GM18873 (cell line): ENCODE measurements around the gene SERTAD1.
"Not testable (repeated sequence)": the region's sequence is repeated elsewhere in the genome, so short reads cannot be mapped to it uniquely, and the experiment has no call there.

Experiments
- ATAC-seq: cut with Tn5 transposase; IDR thresholded peaks from one replicate; pipeline ENCODE4 v1.9.1; 2021; ENCODE audit warnings: mild to moderate bottlenecking, moderate library complexity, moderate number of reproducible peaks; ENCODE audit not compliant: unreplicated experiment, low FRiP score

The SERTAD1 gene

GRCh38 chr19:40425450-40426287 is at the start of gene SERTAD1:
Gene SERTAD1, minus strand, starts transcription at chr19:40425992. Its CDS starts 2,446 bp downstream, at chr19:40423546.
- ATAC-seq: peak; percentile 71

GRCh38 chr19:40474737-40475136 is 48.9 kb upstream of the SERTAD1 start:
- no peak for ATAC-seq

DNA sequence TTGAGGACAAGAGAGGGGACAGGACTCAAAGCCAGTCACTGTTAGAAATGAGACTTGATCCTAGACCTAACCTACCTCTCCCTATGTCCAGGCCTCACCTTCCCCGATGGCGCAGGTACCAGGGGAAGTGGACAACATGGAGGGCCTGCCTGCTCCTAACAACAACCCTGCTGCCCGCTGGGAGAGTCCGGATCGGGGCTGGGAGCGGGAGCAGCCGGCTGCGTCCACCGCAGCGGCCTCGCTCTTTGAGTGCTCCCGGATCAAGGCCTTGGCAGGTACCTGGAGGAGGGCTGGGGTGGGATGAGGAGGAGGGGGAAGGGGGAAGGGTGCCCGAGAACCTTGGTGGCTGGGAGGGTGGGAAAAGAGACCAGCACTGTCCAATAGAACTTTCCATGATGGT is 46.7 kb upstream of the SERTAD1 start:
- no peak for ATAC-seq

DNA sequence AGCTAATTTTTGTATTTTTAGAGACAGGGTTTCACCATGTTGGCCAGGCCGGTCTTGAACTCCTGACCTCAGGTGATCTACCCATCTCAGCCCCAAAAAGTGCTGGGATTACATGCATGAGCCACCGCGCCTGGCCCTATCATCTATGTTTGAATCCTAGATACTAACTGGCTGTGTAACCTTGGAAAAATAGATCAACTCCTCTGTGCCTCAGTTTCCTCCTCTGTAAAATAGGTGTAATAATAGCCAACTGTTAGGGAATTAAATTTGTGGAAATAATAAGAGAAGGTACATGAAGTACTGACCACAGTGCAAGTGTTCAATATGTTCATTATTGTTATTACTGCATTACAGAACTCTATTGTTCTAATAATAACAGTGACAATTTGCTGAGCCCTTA is 45.3 kb upstream of the SERTAD1 start:
- no peak for ATAC-seq

- ATAC-seq: no peak
Observed at GRCh38 chr19:40469011-40469410, 43.2 kb upstream of the SERTAD1 start.

- no peak for ATAC-seq
Observed at GRCh38 chr19:40466985-40467734, 41.4 kb upstream of the SERTAD1 start, which contains the start of gene SPTBN4. Gene SPTBN4, plus strand, starts transcription at chr19:40467001. Its CDS starts 5,621 bp downstream, at chr19:40472622.

DNA sequence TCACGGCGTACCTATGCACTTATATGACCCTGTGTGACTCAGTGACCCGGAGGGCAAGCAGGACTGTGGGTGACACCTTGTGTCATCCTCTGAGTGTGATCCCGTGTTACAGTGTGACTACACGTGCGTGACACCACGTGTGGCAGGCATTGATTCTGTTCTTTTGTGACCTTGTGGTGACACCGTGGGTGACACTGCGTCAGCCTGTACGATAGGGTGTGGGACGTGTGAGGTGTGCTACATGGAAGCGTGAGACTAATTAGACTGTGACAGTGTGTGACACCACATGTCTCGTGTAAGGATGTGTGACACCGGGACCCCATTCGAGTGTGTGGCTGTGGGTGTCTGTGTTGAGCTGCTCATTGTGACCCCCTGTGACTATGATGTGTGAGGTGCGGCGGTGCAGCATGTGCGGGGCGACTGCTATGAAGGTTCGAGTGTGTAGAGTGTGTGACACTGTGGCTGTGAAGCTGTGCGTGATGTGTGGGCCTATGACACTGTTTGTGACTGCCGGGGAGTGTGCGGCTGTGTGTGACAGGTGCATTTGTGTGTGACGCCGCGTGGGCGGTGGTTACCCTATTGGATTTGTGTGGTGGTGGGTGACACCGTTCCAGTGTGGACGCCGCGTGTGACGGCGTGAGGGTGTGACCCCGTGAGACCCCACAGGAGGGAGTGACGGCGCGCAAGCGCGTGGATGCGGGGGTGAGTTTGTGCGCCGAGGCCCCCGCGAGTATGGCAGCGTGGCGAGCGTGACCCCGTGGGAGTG is 40.6 kb upstream of the SERTAD1 start:
- ATAC-seq: no peak

- peak; percentile 69 for ATAC-seq
Observed at GRCh38 chr19:40465557-40466218, 39.9 kb upstream of the SERTAD1 start, which contains the start of gene BLVRB. Gene BLVRB, minus strand, starts transcription at chr19:40465745. Its CDS starts 57 bp downstream, at chr19:40465688.

- ATAC-seq: no peak
Observed at GRCh38 chr19:40465025-40465556, 39.3 kb upstream of the SERTAD1 start.

GRCh38 chr19:40464059-40465024 is 38.5 kb upstream of the SERTAD1 start:
- no peak for ATAC-seq

DNA sequence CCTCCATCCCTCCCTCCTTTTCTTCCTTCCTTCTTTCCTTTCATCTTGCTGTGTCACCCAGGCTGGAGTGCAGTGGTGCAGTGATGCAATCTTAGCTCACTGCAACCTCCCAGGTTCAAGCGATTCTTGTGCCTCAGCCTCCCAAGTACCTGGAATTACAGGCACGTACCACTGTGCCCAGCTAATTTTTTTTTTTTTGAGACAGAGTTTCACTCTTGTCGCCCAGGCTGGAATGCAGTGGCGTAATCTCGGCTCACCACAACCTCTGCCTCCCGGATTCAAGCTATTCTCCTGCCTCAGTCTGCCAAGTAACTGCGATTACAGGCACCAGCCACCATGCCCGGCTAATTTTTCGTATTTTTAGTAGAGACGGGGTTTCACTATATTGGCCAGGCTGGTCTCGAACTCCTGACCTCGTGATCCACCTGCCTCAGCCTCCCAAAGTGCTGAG is 37.8 kb upstream of the SERTAD1 start:
- ATAC-seq: not testable (repeated sequence)

DNA sequence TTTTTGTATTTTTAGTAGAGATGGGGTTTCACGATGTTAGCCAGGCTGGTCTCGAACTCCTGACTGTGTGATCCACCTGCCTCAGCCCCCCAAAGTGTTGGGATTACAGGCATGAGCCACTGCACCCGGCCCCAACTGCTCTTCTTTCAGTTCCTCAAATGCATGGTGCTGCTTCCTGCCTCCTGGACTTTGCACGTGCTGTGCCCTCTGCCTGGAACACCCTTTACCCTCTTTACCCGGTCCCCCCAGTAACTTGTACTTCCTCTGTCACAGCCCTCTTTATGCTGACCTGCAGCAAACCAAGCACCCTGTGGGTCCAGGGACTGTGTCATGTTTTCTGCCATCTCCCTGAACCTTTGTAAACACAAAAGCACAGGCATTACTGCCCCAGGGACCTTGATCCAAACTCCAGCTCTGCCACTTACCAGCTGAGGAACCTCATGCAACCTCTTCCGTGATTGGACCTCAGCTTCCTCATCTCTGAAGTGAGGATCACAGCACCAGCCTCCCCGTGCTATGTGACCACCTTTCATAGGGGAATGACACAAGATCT is 36.0 kb upstream of the SERTAD1 start:
- no peak for ATAC-seq

- ATAC-seq: no peak
Observed at GRCh38 chr19:40460185-40460584, 34.4 kb upstream of the SERTAD1 start.

- ATAC-seq: no peak
Observed at GRCh38 chr19:40458597-40458974, 32.8 kb upstream of the SERTAD1 start.

DNA sequence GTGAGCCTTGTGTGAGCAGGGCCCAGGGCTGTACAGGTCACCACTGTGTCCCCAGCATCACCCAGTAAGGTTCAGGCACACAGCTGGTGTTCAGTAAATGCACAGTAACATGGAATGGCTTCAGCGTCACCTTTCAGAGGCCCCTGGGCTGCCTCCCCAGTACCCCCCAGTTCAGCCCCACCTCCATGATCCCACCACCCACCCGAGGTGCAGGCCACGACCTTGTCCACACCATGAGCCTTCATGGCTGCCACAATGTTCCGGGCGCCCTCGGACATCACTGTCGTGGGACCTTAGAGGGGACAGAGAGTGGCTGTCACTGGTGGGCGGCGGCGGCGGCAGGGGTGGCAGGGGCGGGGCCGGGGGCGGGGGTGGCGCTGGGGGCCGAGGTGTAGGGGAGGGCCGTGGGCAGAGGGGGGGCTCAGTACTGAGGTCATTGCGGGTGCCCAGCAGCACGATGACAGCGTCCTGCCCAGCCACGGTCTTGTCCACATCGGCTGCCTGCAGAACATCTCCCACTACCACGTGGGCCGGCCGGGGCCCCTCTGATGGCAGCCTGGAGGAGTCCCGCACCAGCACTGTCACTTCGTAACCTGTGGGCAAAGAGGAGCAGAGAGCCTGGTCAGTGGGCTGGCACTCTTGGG is 32.3 kb upstream of the SERTAD1 start:
- ATAC-seq: no peak

DNA sequence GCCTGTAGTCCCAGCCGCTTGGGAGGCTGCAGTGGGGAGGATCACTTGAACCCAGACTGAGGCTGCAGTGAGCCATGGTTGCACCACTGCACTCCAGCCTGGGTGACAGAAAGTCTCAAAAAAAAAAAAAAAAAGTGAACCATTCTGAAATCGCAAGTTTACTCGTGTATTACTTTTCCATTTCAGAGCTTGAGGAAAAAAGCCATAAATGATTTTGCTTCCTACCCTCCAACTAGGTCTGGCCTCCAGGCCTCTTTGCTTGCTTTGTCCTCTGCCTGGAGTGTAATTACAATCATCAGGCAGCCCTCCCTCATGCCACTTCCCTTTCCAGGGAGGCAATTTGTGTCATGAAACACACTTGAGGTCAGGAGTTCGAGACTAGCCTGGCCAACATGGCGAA is 31.3 kb upstream of the SERTAD1 start:
- no peak for ATAC-seq

DNA sequence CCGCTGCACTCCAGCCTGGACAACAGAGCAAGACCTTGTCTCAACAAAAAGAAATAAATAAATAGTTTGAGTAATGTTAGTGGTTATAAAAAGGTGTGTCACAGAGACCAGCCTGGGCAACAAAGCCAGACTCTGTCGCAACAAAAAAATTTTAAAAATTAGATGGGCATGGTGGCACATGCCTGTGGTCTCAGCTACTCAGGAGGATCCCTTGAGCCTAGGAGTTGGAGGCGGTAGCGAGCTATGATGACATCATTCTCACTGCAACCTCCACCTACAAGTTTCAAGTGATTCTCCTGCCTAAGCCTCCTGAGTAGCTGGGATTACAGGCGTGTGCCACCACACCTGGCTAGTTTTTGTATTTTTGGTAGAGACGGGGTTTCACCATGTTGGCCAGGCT is 28.2 kb upstream of the SERTAD1 start:
- ATAC-seq: not testable (repeated sequence)

GRCh38 chr19:40453151-40453735 is 27.5 kb upstream of the SERTAD1 start:
- ATAC-seq: no peak
